BLaER1 treated with 17β-estradiol and CSF1 and Interleukin-3, amounts not matched to agents 10 nM and 100 nM (cell line): ENCODE data around the gene EDC3.

Source experiments
- H3K27ac ChIP-seq, 11 experiments: shearing (Covaris generic); formaldehyde crosslinking; 2 replicates each; pipeline ENCODE4 v1.8.1; 2022
- H3K27me3 ChIP-seq, 11 experiments: shearing (Covaris generic); formaldehyde crosslinking; 2 replicates each; pipeline ENCODE4 v1.8.1; 2022
- H3K36me3 ChIP-seq, 11 experiments: shearing (Covaris generic); formaldehyde crosslinking; 2 replicates each; pipeline ENCODE4 v1.8.1; 2022
- H3K4me1 ChIP-seq, 10 experiments: shearing (Covaris generic); formaldehyde crosslinking; 2 replicates each; pipeline ENCODE4 v1.8.1; 2022
- H3K4me2 ChIP-seq, 11 experiments: shearing (Covaris generic); formaldehyde crosslinking; 2 replicates each; pipeline ENCODE4 v1.8.1; 2022
- H3K4me3 ChIP-seq, 10 experiments: shearing (Covaris generic); formaldehyde crosslinking; 2 replicates each; pipeline ENCODE4 v1.8.1; 2022
- H3K9ac ChIP-seq, 11 experiments: shearing (Covaris generic); formaldehyde crosslinking; 2 replicates each; pipeline ENCODE4 v1.8.1; 2022
- H3K9me3 ChIP-seq, 11 experiments: shearing (Covaris generic); formaldehyde crosslinking; replicated peaks in 1 of 11; 2 replicates each; pipeline ENCODE4 v1.8.1; 2022
- H4K20me1 ChIP-seq, 11 experiments: shearing (Covaris generic); formaldehyde crosslinking; 2 replicates each; pipeline ENCODE4 v1.8.1; 2022
- Cebpa-rat ChIP-seq, 11 experiments: shearing (Covaris generic); IDR thresholded peaks; 2 replicates each; pipeline ENCODE4 v1.8.1; 2022

Gene EDC3

GRCh38 chr15:74727727-74728126 lies 31.9 kb upstream of the EDC3 start:
- no peak overlapping the region for H3K4me3 ChIP-seq
- H3K36me3 ChIP-seq = no peaks in the 10 kb centered on the region
- peaks cover 35 to 48% (median 42%) of the 10 kb centered on the region in 11 experiments for H3K27me3 ChIP-seq
- TF ChIP-seq Cebpa-rat (IDR thresholded peaks at IDR 0.05) = no peak
- H3K9ac ChIP-seq = no peak overlapping the region
- peaks cover 0 to 12% (median 0%) of the 10 kb centered on the region in 11 experiments; a peak in 6 of 22 replicates for H3K9me3 ChIP-seq
- H3K4me2 ChIP-seq = no peak overlapping the region
- no peaks in the 10 kb centered on the region; a peak in 1 of 22 replicates for H4K20me1 ChIP-seq
- H3K4me1 ChIP-seq = peaks cover 0 to 13% (median 10%) of the 10 kb centered on the region in 10 experiments; a peak in 15 of 20 replicates
- no peak overlapping the region for H3K27ac ChIP-seq

GRCh38 chr15:74726774-74727164 lies 30.9 kb upstream of the EDC3 start:
- Histone ChIP-seq H3K9me3 (peaks cover 0 to 12% (median 0%) of the 10 kb centered on the region in 11 experiments; a peak in 6 of 22 replicates), H3K4me2 (peak overlapping the region; percentile 94 to 99 (median 98)), H3K4me3 (peak overlapping the region; percentile 48 to 76 (median 63); a peak in 15 of 20 replicates), H3K36me3 (no peaks in the 10 kb centered on the region), H3K27ac (no peak overlapping the region), H3K4me1 (peaks cover 0 to 13% (median 10%) of the 10 kb centered on the region in 10 experiments; a peak in 15 of 20 replicates), H3K9ac (peak overlapping the region in 1 of 11 experiments; percentile 54; a peak in 2 of 22 replicates), H4K20me1 (no peaks in the 10 kb centered on the region; a peak in 1 of 22 replicates), H3K27me3 (peaks cover 35 to 48% (median 42%) of the 10 kb centered on the region in 11 experiments)
- no peak for TF ChIP-seq Cebpa-rat (IDR thresholded peaks at IDR 0.05)

- peak overlapping the region; percentile 48 to 76 (median 63) for H3K4me3 ChIP-seq
- peak overlapping the region; percentile 94 to 99 (median 98) for H3K4me2 ChIP-seq
- peak overlapping the region in 2 of 11 experiments; percentile 7 to 41; a peak in 2 of 22 replicates for H3K27ac ChIP-seq
- H3K4me1 ChIP-seq = peaks cover 0 to 19% (median 14%) of the 10 kb centered on the region in 10 experiments; a peak in 17 of 20 replicates
- no peaks in the 10 kb centered on the region for H3K36me3 ChIP-seq
- TF ChIP-seq Cebpa-rat (IDR thresholded peaks at IDR 0.05) = no peak
- peaks cover 35 to 48% (median 42%) of the 10 kb centered on the region in 11 experiments for H3K27me3 ChIP-seq
- no peaks in the 10 kb centered on the region; a peak in 1 of 22 replicates for H4K20me1 ChIP-seq
- H3K9me3 ChIP-seq = peaks cover 0 to 12% (median 0%) of the 10 kb centered on the region in 11 experiments; a peak in 6 of 22 replicates
- peak overlapping the region; percentile 37 to 69 (median 56); a peak in 21 of 22 replicates for H3K9ac ChIP-seq
Measured at GRCh38 chr15:74725845-74726773, 30.3 kb upstream of the EDC3 start.

- peak within 1 kb of the TSS; percentile 48 to 76 (median 63) for H3K4me3 ChIP-seq
- peaks cover 0 to 12% (median 0%) of the 10 kb centered on the region in 11 experiments; a peak in 6 of 22 replicates for H3K9me3 ChIP-seq
- peak within 1 kb of the TSS; percentile 94 to 99 (median 98) for H3K4me2 ChIP-seq
- no peak for TF ChIP-seq Cebpa-rat (IDR thresholded peaks at IDR 0.05)
- H3K27ac ChIP-seq = peak within 1 kb of the TSS in 2 of 11 experiments; percentile 7 to 41; a peak in 2 of 22 replicates
- H3K36me3 ChIP-seq = no peaks in the 10 kb centered on the region
- H4K20me1 ChIP-seq = no peaks in the 10 kb centered on the region; a peak in 1 of 22 replicates
- peak within 1 kb of the TSS; percentile 37 to 69 (median 56); a peak in 21 of 22 replicates for H3K9ac ChIP-seq
- peaks cover 0 to 26% (median 19%) of the 10 kb centered on the region in 10 experiments; a peak in 17 of 20 replicates for H3K4me1 ChIP-seq
- peaks cover 35 to 48% (median 42%) of the 10 kb centered on the region in 11 experiments for H3K27me3 ChIP-seq
Measured at GRCh38 chr15:74725225-74725774, 29.5 kb upstream of the EDC3 start, which contains the start of gene CYP1A1. TSS of gene CYP1A1 (minus strand) at chr15:74725528. CDS start at chr15:74723097, 2,431 bp downstream.

GRCh38 chr15:74724570-74725224 lies 28.9 kb upstream of the EDC3 start:
- Histone ChIP-seq H3K4me3 (no peak overlapping the region), H3K27me3 (peaks cover 35 to 48% (median 42%) of the 10 kb centered on the region in 11 experiments), H3K27ac (no peak overlapping the region), H3K36me3 (no peaks in the 10 kb centered on the region), H3K4me1 (peaks cover 0 to 26% (median 20%) of the 10 kb centered on the region in 10 experiments; a peak in 17 of 20 replicates), H3K4me2 (no peak overlapping the region), H3K9me3 (peaks cover 0 to 12% (median 0%) of the 10 kb centered on the region in 11 experiments; a peak in 6 of 22 replicates), H4K20me1 (no peaks in the 10 kb centered on the region; a peak in 1 of 22 replicates), H3K9ac (no peak overlapping the region)
- no peak for TF ChIP-seq Cebpa-rat (IDR thresholded peaks at IDR 0.05)

GRCh38 chr15:74723754-74724334 lies 28.0 kb upstream of the EDC3 start:
- Histone ChIP-seq H3K9me3 (peaks cover 0 to 12% (median 0%) of the 10 kb centered on the region in 11 experiments; a peak in 6 of 22 replicates), H4K20me1 (no peaks in the 10 kb centered on the region; a peak in 1 of 22 replicates), H3K9ac (no peak overlapping the region), H3K27ac (no peak overlapping the region), H3K36me3 (no peaks in the 10 kb centered on the region), H3K4me2 (no peak overlapping the region), H3K4me1 (peaks cover 0 to 26% (median 20%) of the 10 kb centered on the region in 10 experiments; a peak in 17 of 20 replicates), H3K27me3 (peaks cover 35 to 48% (median 42%) of the 10 kb centered on the region in 11 experiments), H3K4me3 (no peak overlapping the region)
- TF ChIP-seq Cebpa-rat (IDR thresholded peaks at IDR 0.05) = no peak

GRCh38 chr15:74723187-74723586 lies 27.4 kb upstream of the EDC3 start:
- H3K36me3 ChIP-seq = no peaks in the 10 kb centered on the region
- peaks cover 0 to 26% (median 20%) of the 10 kb centered on the region in 10 experiments; a peak in 17 of 20 replicates for H3K4me1 ChIP-seq
- H3K9me3 ChIP-seq = peaks cover 0 to 12% (median 0%) of the 10 kb centered on the region in 11 experiments; a peak in 6 of 22 replicates
- no peak overlapping the region for H3K27ac ChIP-seq
- H3K27me3 ChIP-seq = peaks cover 35 to 48% (median 42%) of the 10 kb centered on the region in 11 experiments
- no peak overlapping the region for H3K4me3 ChIP-seq
- no peak overlapping the region for H3K9ac ChIP-seq
- H3K4me2 ChIP-seq = no peak overlapping the region
- TF ChIP-seq Cebpa-rat (IDR thresholded peaks at IDR 0.05) = no peak
- H4K20me1 ChIP-seq = no peaks in the 10 kb centered on the region; a peak in 1 of 22 replicates

GRCh38 chr15:74722591-74722990 lies 26.8 kb upstream of the EDC3 start:
- Histone ChIP-seq H4K20me1 (no peaks in the 10 kb centered on the region; a peak in 1 of 22 replicates), H3K4me3 (no peak overlapping the region), H3K9me3 (peaks cover 0 to 7% (median 0%) of the 10 kb centered on the region in 11 experiments; a peak in 3 of 22 replicates), H3K27me3 (peaks cover 31 to 42% (median 37%) of the 10 kb centered on the region in 11 experiments), H3K36me3 (no peaks in the 10 kb centered on the region), H3K4me2 (no peak overlapping the region), H3K4me1 (peaks cover 0 to 26% (median 20%) of the 10 kb centered on the region in 10 experiments; a peak in 17 of 20 replicates), H3K9ac (no peak overlapping the region), H3K27ac (no peak overlapping the region)
- no peak for TF ChIP-seq Cebpa-rat (IDR thresholded peaks at IDR 0.05)
